ENCODE data around the gene ZFP62.

DNA sequence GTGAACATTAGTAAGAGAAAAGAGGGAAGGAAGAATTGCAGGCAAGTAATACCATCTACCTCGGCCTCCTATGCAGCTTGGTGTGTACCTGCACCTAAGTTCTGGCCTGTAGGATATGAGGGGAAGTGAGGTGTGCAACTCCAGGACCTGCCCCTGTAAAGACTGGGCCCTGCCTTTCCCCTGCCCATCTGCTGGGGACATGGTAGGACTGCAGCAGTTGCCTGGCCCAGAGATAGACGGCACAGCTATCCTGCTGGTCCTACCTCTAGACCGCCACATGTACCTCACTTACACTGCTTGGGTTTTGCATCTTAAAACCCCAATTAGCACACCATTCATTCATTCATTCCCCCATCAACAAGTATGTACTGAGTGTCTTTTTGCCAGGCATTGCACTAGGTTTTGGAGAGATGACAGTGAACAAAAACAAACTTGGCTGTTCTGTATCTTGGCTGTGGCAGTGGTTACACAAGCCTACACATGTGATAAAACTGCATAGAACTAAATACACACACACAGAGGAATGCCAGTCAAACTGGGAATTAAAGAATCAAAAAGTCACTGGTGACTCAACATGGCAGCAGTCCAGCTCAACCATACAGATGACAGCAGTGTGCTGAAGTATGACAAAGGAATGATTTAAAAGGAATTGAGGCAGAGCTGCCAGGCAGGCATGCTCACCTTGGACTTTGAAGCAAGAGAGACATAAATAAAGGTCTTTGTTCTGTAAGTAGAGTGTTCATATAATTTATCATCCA is 35.1 kb downstream of the ZFP62 start:
- TF ChIP-seq POLR2A (IDR thresholded peaks at IDR 0.05; ENCODE audit: borderline replicate concordance, extremely low read depth, insufficient read depth, insufficient read length) = no peak
- TF ChIP-seq, protein P1, sequence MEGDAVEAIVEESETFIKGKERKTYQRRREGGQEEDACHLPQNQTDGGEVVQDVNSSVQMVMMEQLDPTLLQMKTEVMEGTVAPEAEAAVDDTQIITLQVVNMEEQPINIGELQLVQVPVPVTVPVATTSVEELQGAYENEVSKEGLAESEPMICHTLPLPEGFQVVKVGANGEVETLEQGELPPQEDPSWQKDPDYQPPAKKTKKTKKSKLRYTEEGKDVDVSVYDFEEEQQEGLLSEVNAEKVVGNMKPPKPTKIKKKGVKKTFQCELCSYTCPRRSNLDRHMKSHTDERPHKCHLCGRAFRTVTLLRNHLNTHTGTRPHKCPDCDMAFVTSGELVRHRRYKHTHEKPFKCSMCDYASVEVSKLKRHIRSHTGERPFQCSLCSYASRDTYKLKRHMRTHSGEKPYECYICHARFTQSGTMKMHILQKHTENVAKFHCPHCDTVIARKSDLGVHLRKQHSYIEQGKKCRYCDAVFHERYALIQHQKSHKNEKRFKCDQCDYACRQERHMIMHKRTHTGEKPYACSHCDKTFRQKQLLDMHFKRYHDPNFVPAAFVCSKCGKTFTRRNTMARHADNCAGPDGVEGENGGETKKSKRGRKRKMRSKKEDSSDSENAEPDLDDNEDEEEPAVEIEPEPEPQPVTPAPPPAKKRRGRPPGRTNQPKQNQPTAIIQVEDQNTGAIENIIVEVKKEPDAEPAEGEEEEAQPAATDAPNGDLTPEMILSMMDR (IDR thresholded peaks at IDR 0.05 in 2 of 3, conservative IDR thresholded peaks at IDR 0.05 in 1 of 3; ENCODE audit: borderline replicate concordance in 1 of 3, insufficient read depth in 1 of 3, low read depth in 2 of 3, low read length in 2 of 3) = no peak
